ENCODE results near the gene ENAH. TPM values are rescaled to one million over a fixed set of nuclear protein-coding genes. Genes with fewer than 3 reads are reported as not detected.
A peak's percentile ranks its signal among the peaks of the same experiment; 100 is the strongest.
"Not testable (repeated sequence)": the region's sequence is repeated elsewhere in the genome, so short reads cannot be mapped to it uniquely, and the experiment has no call there.

ENAH gene
- total RNA-seq, 1 donor from 2014 or later = 434 TPM

DNA sequence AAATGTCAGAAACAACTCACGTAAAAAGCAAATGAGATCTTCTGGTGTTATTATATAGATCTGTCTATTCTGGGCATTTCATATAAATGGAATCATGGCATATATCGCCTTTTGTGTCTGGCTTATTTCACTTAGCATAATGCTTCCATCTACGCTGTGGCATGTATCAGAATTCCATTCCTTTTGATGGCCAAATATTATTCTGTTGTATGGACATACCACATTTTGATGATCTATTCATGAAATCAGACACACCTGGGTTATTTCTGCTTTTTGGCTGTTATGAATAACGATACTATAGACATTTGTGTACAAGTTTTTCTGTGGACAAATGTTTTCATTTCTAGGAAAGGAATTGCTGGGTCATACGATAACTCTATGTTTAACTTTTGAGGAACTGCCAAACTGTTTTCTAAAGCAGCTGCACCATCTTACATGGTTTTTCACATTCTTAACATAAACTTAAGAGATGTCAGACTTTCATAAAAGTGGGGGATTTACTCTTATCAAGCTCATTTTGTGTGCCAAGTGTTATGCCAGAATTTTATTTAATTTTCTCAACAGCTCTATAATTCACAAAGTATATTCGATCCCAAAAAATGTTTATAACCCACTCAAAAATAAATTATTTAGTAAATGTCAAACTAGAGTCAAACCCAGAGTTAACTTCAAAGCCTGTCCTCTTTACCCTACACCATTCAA, 7.6 kb downstream of the ENAH start:
- DNase-seq (ENCODE audit: low spot score) = no peak
- H3K9me3 Mint-ChIP-seq (ENCODE audit: low read depth) = peaks cover 11% of the 10 kb centered on the region
- no peaks in the 10 kb centered on the region for H3K27me3 Mint-ChIP-seq (ENCODE audit: low read depth)
- H3K36me3 Mint-ChIP-seq (ENCODE audit: low read depth) = peaks cover 18% of the 10 kb centered on the region
- TF ChIP-seq CTCF (IDR thresholded peaks at IDR 0.05) = no peak
- H3K4me3 Mint-ChIP-seq (ENCODE audit: unreplicated experiment) = no peak overlapping the region
- peaks cover 74% of the 10 kb centered on the region for H3K4me1 Mint-ChIP-seq (ENCODE audit: low read depth)
- H3K27ac Mint-ChIP-seq (ENCODE audit: unreplicated experiment) = peak overlapping the region; percentile 36

DNA sequence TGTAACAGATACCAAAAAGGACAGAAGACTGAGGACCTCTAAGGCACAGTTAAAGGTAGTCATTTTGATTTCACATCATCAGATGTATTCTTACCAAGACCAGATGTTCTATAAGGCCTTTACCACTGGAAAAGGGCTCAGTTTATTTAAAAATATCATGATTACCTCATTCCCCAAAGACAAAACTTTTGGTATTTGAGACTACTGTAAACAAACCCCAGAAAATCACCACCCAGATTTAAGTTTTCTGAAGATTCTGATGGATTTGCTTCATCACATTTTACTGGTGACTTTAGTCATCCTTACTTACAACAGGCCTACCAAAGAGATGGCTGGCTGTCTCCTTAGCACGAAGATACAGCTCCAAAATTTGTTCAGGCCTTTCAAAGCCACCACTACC, 8.3 kb downstream of the ENAH start:
- Mint-ChIP-seq H3K27ac (ENCODE audit: unreplicated experiment) (peak overlapping the region; percentile 36), H3K4me3 (ENCODE audit: unreplicated experiment) (no peak overlapping the region), H3K9me3 (ENCODE audit: low read depth) (peaks cover 11% of the 10 kb centered on the region), H3K27me3 (ENCODE audit: low read depth) (no peaks in the 10 kb centered on the region), H3K4me1 (ENCODE audit: low read depth) (peaks cover 74% of the 10 kb centered on the region), H3K36me3 (ENCODE audit: low read depth) (peaks cover 21% of the 10 kb centered on the region)
- no peak for TF ChIP-seq CTCF (IDR thresholded peaks at IDR 0.05)
- DNase-seq (ENCODE audit: low spot score) = no peak

GRCh38 chr1:225642177-225642576, 10.7 kb downstream of the ENAH start:
- DNase-seq (ENCODE audit: low spot score) = no peak
- H3K27ac Mint-ChIP-seq (ENCODE audit: unreplicated experiment) = peak overlapping the region; percentile 33
- peaks cover 72% of the 10 kb centered on the region for H3K4me1 Mint-ChIP-seq (ENCODE audit: low read depth)
- H3K9me3 Mint-ChIP-seq (ENCODE audit: low read depth) = peaks cover 11% of the 10 kb centered on the region
- no peaks in the 10 kb centered on the region for H3K27me3 Mint-ChIP-seq (ENCODE audit: low read depth)
- no peak overlapping the region for H3K4me3 Mint-ChIP-seq (ENCODE audit: unreplicated experiment)
- no peak for TF ChIP-seq CTCF (IDR thresholded peaks at IDR 0.05)
- H3K36me3 Mint-ChIP-seq (ENCODE audit: low read depth) = peaks cover 25% of the 10 kb centered on the region

DNA sequence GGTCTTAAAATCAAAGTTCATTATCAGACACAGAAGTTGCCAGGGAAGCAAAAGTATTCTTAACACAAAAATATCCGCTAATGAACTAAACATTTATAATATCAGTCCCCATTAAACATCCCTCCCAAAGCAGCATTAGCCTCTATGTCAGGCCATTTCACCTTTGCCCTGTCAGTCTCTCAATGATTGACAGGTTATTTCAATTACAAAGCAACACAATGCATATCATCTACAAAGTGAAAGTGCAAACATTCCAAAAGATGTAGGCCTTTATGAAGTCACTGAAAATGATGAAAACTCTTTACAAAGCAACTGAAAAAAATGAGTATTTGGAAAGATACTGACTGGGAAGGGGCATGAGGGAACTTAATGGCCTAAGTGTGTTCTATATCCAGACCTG, 14.1 kb downstream of the ENAH start:
- H3K4me3 Mint-ChIP-seq (ENCODE audit: unreplicated experiment) = no peak overlapping the region
- DNase-seq (ENCODE audit: low spot score) = no peak
- H3K27me3 Mint-ChIP-seq (ENCODE audit: low read depth) = no peaks in the 10 kb centered on the region
- no peaks in the 10 kb centered on the region for H3K9me3 Mint-ChIP-seq (ENCODE audit: low read depth)
- peaks cover 23% of the 10 kb centered on the region for H3K36me3 Mint-ChIP-seq (ENCODE audit: low read depth)
- TF ChIP-seq CTCF (IDR thresholded peaks at IDR 0.05) = no peak
- H3K27ac Mint-ChIP-seq (ENCODE audit: unreplicated experiment) = peak overlapping the region; percentile 50
- H3K4me1 Mint-ChIP-seq (ENCODE audit: low read depth) = peaks cover 68% of the 10 kb centered on the region

DNA sequence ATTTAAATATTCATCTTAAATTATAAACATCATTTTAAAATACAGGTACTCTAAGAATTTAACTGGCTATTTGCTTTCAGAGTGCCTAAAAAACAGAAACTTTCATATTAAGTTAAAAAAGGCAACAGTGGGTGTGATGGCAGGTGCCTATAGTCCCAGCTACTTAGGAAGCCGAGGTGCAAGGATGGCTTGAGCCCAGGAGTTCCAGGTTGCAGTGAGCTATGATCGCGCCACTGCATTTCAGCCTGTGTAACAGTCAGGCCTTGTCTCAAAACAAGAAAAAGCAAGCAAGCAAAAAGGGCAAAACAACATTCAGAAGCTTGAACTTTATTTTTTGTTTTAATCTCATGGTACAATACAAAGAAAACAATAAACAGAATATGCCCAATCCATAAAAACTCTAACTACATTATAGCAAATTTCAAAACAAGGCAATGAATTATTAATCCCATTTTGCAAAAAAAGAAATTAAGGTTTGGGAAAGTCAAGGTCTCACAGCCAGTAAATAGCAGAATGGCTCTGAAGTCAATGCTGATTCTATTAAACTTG, 15.2 kb downstream of the ENAH start:
- Mint-ChIP-seq H3K27me3 (ENCODE audit: low read depth) (no peaks in the 10 kb centered on the region), H3K9me3 (ENCODE audit: low read depth) (no peaks in the 10 kb centered on the region), H3K4me1 (ENCODE audit: low read depth) (peaks cover 65% of the 10 kb centered on the region), H3K36me3 (ENCODE audit: low read depth) (peaks cover 20% of the 10 kb centered on the region), H3K27ac (ENCODE audit: unreplicated experiment) (no peak overlapping the region), H3K4me3 (ENCODE audit: unreplicated experiment) (no peak overlapping the region)
- TF ChIP-seq CTCF (IDR thresholded peaks at IDR 0.05) = no peak
- DNase-seq (ENCODE audit: low spot score) = no peak

DNA sequence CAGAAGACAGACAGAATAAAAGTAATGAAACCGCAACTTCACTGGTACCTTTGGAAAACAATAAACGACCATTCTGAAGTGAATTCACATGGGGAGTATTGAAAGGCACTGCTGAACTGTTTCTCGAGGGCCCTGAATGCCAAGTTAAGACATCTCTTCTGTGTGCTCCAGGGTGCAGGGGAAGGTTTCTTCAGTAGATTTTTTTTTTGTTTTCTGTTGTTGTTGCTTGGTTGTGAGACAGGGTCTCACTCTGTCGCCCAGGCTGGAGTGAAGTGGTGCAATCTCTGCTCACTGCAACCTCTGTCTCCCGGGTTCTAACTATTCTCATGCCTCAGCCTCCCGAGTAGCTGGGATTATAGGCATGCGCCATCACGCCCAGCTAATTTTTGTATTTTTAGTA, 15.9 kb downstream of the ENAH start:
- peak overlapping the region; percentile 64 for H3K27ac Mint-ChIP-seq (ENCODE audit: unreplicated experiment)
- peaks cover 64% of the 10 kb centered on the region for H3K4me1 Mint-ChIP-seq (ENCODE audit: low read depth)
- not testable (repeated sequence) for H3K4me3 Mint-ChIP-seq (ENCODE audit: unreplicated experiment); H3K9me3 Mint-ChIP-seq (ENCODE audit: low read depth); H3K27me3 Mint-ChIP-seq (ENCODE audit: low read depth); DNase-seq (ENCODE audit: low spot score)
- H3K36me3 Mint-ChIP-seq (ENCODE audit: low read depth) = peaks cover 16% of the 10 kb centered on the region

All from chondrocyte (in vitro differentiated cells).